Measurements from ENCODE around the gene UVRAG.

The UVRAG gene

DNA sequence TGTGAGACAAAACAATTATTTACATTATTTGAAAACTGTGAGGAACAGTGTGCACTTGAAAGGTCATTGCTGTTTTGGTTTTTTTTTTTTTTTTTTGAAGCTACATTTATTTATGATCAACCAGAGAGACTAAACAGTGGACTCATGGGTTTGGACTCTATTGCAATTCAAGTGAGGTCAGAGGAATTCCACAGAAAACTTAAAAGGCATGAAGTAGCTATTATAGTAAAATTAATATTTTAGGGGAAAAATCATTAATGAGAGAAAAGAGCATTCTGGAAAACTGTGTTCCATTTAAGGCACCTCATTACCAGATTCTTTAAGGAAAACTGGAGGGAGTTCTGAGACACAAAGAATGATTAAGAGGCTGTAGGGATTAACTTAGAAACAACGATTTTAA, 288.4 kb downstream of the UVRAG start:
- Histone ChIP-seq H3K4me3 (replicated peaks; ENCODE audit: insufficient read depth, low read length) (no peak overlapping the region), H3K27me3 (ENCODE audit: insufficient read depth, poor library complexity, severe bottlenecking) (no peaks in the 10 kb centered on the region), H3K27ac (replicated peaks) (no peak overlapping the region)
- TF ChIP-seq, protein P1, sequence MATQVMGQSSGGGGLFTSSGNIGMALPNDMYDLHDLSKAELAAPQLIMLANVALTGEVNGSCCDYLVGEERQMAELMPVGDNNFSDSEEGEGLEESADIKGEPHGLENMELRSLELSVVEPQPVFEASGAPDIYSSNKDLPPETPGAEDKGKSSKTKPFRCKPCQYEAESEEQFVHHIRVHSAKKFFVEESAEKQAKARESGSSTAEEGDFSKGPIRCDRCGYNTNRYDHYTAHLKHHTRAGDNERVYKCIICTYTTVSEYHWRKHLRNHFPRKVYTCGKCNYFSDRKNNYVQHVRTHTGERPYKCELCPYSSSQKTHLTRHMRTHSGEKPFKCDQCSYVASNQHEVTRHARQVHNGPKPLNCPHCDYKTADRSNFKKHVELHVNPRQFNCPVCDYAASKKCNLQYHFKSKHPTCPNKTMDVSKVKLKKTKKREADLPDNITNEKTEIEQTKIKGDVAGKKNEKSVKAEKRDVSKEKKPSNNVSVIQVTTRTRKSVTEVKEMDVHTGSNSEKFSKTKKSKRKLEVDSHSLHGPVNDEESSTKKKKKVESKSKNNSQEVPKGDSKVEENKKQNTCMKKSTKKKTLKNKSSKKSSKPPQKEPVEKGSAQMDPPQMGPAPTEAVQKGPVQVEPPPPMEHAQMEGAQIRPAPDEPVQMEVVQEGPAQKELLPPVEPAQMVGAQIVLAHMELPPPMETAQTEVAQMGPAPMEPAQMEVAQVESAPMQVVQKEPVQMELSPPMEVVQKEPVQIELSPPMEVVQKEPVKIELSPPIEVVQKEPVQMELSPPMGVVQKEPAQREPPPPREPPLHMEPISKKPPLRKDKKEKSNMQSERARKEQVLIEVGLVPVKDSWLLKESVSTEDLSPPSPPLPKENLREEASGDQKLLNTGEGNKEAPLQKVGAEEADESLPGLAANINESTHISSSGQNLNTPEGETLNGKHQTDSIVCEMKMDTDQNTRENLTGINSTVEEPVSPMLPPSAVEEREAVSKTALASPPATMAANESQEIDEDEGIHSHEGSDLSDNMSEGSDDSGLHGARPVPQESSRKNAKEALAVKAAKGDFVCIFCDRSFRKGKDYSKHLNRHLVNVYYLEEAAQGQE (IDR thresholded peaks at IDR 0.05; ENCODE audit: insufficient replicate concordance, low read depth), result no peak
- no peak for TF ChIP-seq SPI1 (IDR thresholded peaks at IDR 0.05; ENCODE audit: borderline replicate concordance, low read depth)
- no peak for TF ChIP-seq GABPA (IDR thresholded peaks at IDR 0.05; ENCODE audit: low read depth)
- no peak for TF ChIP-seq POLR2AphosphoS5 (IDR thresholded peaks at IDR 0.05; ENCODE audit: low read depth)
- TF ChIP-seq, protein P2, sequence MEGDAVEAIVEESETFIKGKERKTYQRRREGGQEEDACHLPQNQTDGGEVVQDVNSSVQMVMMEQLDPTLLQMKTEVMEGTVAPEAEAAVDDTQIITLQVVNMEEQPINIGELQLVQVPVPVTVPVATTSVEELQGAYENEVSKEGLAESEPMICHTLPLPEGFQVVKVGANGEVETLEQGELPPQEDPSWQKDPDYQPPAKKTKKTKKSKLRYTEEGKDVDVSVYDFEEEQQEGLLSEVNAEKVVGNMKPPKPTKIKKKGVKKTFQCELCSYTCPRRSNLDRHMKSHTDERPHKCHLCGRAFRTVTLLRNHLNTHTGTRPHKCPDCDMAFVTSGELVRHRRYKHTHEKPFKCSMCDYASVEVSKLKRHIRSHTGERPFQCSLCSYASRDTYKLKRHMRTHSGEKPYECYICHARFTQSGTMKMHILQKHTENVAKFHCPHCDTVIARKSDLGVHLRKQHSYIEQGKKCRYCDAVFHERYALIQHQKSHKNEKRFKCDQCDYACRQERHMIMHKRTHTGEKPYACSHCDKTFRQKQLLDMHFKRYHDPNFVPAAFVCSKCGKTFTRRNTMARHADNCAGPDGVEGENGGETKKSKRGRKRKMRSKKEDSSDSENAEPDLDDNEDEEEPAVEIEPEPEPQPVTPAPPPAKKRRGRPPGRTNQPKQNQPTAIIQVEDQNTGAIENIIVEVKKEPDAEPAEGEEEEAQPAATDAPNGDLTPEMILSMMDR (IDR thresholded peaks at IDR 0.05; ENCODE audit: insufficient read depth, low read length), result no peak
- DNase-seq (ENCODE audit: low read depth in 1 of 2, low spot score in 1 of 2), result no peak

DNA sequence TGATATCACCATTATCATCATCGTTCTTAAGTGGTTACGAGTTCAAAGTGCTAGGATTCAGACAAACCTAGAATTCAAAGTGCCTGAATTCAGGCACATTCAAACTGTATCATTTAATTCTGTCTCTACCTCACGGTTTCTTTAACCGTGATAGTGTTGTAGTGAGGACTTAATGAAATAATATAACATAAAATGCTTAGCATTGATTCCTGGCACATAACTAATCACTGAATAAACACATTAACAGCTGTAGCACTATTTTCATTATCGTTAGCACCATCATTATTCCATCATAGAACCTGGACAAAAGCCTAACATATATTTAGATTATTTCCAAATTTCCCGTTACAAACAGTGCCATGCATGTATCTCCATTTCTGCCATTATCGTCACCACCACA, 289.3 kb downstream of the UVRAG start:
- H3K27me3 ChIP-seq (ENCODE audit: insufficient read depth, poor library complexity, severe bottlenecking), result no peaks in the 10 kb centered on the region
- no peak overlapping the region for H3K4me3 ChIP-seq (replicated peaks; ENCODE audit: insufficient read depth, low read length)
- TF ChIP-seq POLR2AphosphoS5 (IDR thresholded peaks at IDR 0.05; ENCODE audit: low read depth) (no peak), SPI1 (IDR thresholded peaks at IDR 0.05; ENCODE audit: borderline replicate concordance, low read depth) (no peak), GABPA (IDR thresholded peaks at IDR 0.05; ENCODE audit: low read depth) (no peak)
- TF ChIP-seq, protein P2 (IDR thresholded peaks at IDR 0.05; ENCODE audit: insufficient read depth, low read length), result no peak
- TF ChIP-seq, protein P1 (IDR thresholded peaks at IDR 0.05; ENCODE audit: insufficient replicate concordance, low read depth), result no peak
- DNase-seq (ENCODE audit: low read depth in 1 of 2, low spot score in 1 of 2), result no peak
- no peak overlapping the region for H3K27ac ChIP-seq (replicated peaks)

DNA sequence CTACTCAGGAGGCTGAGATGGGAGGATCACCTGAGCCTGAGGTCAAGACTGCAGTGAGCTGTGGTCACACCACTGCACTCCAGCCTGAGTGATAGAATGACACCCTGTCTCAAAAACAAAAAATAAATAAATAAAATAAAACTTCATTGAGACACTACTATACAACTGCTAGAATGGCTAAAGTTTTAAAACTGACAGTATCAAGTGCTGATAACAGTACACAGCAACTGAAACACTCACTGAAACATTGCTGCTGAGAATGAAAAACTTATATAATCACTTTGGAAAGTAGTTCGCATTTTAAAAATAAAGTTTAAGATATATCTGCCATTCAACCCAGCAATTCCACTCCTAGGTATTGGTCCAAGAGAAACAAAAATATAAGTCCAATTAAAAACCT, 290.6 kb downstream of the UVRAG start:
- DNase-seq (ENCODE audit: low read depth in 1 of 2, low spot score in 1 of 2), result no peak
- H3K27me3 ChIP-seq (ENCODE audit: insufficient read depth, poor library complexity, severe bottlenecking), result no peaks in the 10 kb centered on the region
- H3K27ac ChIP-seq (replicated peaks), result no peak overlapping the region
- TF ChIP-seq POLR2AphosphoS5 (IDR thresholded peaks at IDR 0.05; ENCODE audit: low read depth), result no peak
- TF ChIP-seq, protein P1 (IDR thresholded peaks at IDR 0.05; ENCODE audit: insufficient replicate concordance, low read depth), result no peak
- no peak for TF ChIP-seq SPI1 (IDR thresholded peaks at IDR 0.05; ENCODE audit: borderline replicate concordance, low read depth)
- TF ChIP-seq GABPA (IDR thresholded peaks at IDR 0.05; ENCODE audit: low read depth), result no peak
- TF ChIP-seq, protein P2 (IDR thresholded peaks at IDR 0.05; ENCODE audit: insufficient read depth, low read length), result no peak
- no peak overlapping the region for H3K4me3 ChIP-seq (replicated peaks; ENCODE audit: insufficient read depth, low read length)

All from HL-60 (cell line).